IMR-90 (cell line): ENCODE results near the gene GXYLT1. TPM values are rescaled to one million over a fixed set of nuclear protein-coding genes. Genes with fewer than 3 reads are reported as not detected.

Experiments used
- ATAC-seq: fragments of 200-7000 bp; cut with Tn5 transposase; 2 replicates; pipeline ENCODE4 v1.9.1; 2020; ENCODE audit warnings: low read depth, mild to moderate bottlenecking, moderate library complexity
- BruUV-seq: library from RNA; stranded (reverse); fragments of 400-500 nt; replicated peaks from 2 replicates; lab custom pipeline; 2021; lab: Mats Ljungman, UMichigan
- CTCF ChIA-PET: fragments of 300-600 bp; formaldehyde crosslinking; extraction: SDS; loops from one replicate; lab custom pipeline; 2021; ENCODE audit warnings: antibody characterized with exemption; lab: Yijun Ruan, JAX
- POLR2A ChIA-PET: fragments of 300-600 bp; sonication (Branson Sonifier 250); formaldehyde crosslinking; loops from one replicate; lab custom pipeline; 2022; ENCODE audit warnings: antibody characterized with exemption; ENCODE audit not compliant: unreplicated experiment; lab: Charles Lee
- DNase-seq: peaks from one replicate; pipeline ENCODE4 v3.0.0; 2013
- H2AFZ ChIP-seq: replicated peaks from 2 replicates; pipeline ENCODE3; 2013; ENCODE audit warnings: low read length, mild to moderate bottlenecking; ENCODE audit not compliant: poor library complexity
- H2AK5ac ChIP-seq: 2 replicates; pipeline ENCODE4 v1.6.1; 2013; ENCODE audit warnings: low read depth, low read length, inconsistent platforms
- H2AK9ac ChIP-seq: replicated peaks from 2 replicates; pipeline ENCODE3; 2013; ENCODE audit warnings: mild to moderate bottlenecking, low read depth, low read length, moderate library complexity; ENCODE audit not compliant: poor library complexity
- H2BK120ac ChIP-seq: 2 replicates; pipeline ENCODE4 v1.6.1; 2013; ENCODE audit warnings: low read depth, low read length, inconsistent platforms
- H2BK15ac ChIP-seq: 3 replicates; pipeline ENCODE4 v1.6.1; 2013; ENCODE audit warnings: low read depth, low read length, inconsistent platforms
- H2BK20ac ChIP-seq: 2 replicates; pipeline ENCODE4 v1.6.1; 2013; ENCODE audit warnings: low read depth, mild to moderate bottlenecking, inconsistent platforms, low read length, moderate library complexity
- H2BK5ac ChIP-seq: 2 replicates; pipeline ENCODE4 v1.6.1; 2013; ENCODE audit warnings: mild to moderate bottlenecking, low read depth, low read length, inconsistent platforms; ENCODE audit not compliant: poor library complexity, severe bottlenecking
- H3K14ac ChIP-seq: replicated peaks from 2 replicates; pipeline ENCODE4 v1.6.1; 2013; ENCODE audit warnings: low read depth, low read length, inconsistent platforms
- H3K18ac ChIP-seq: 2 replicates; pipeline ENCODE4 v1.6.1; 2013; ENCODE audit warnings: low read depth, low read length, control low read depth
- H3K23ac ChIP-seq: 2 replicates; pipeline ENCODE4 v1.6.1; 2013; ENCODE audit warnings: low read depth, low read length, inconsistent platforms
- H3K27ac ChIP-seq: 2 replicates; pipeline ENCODE4 v1.5.1; 2013; ENCODE audit warnings: mild to moderate bottlenecking, control low read depth, low read length; ENCODE audit not compliant: insufficient read depth
- H3K27me3 ChIP-seq: 2 replicates; pipeline ENCODE4 v1.6.1; 2013; ENCODE audit warnings: low read length; ENCODE audit not compliant: control insufficient read depth, insufficient read depth
- H3K36me3 ChIP-seq: 2 replicates; pipeline ENCODE4 v1.6.1; 2013; ENCODE audit warnings: low read length, mixed read lengths; ENCODE audit not compliant: control insufficient read depth, insufficient read depth
- H3K4ac ChIP-seq: 2 replicates; pipeline ENCODE4 v1.6.1; 2013; ENCODE audit warnings: low read depth, low read length, inconsistent platforms
- H3K4me1 ChIP-seq: 2 replicates; pipeline ENCODE4 v1.6.1; 2013; ENCODE audit warnings: low read length, mixed read lengths; ENCODE audit not compliant: control insufficient read depth, insufficient read depth
- H3K4me2 ChIP-seq: 2 replicates; pipeline ENCODE4 v1.6.1; 2013; ENCODE audit warnings: low read depth, mild to moderate bottlenecking, control low read depth, low read length, moderate library complexity
- H3K4me3 ChIP-seq: 2 replicates; pipeline ENCODE4 v1.5.1; 2013; ENCODE audit warnings: low read depth, mild to moderate bottlenecking, control low read depth, low read length, moderate library complexity; ENCODE audit not compliant: insufficient read depth
- H3K56ac ChIP-seq: 2 replicates; pipeline ENCODE4 v1.6.1; 2013; ENCODE audit warnings: low read length, inconsistent platforms; ENCODE audit not compliant: insufficient read depth; ENCODE audit errors: extremely low read depth
- H3K79me1 ChIP-seq, 2 experiments: 2 replicates each; pipeline ENCODE4 v1.6.1; 2013; ENCODE audit warnings: low read length in 2 of 2, inconsistent platforms in 1 of 2, low read depth in 1 of 2
- H3K9ac ChIP-seq: 2 replicates; pipeline ENCODE4 v1.6.1; 2013; ENCODE audit warnings: low read depth, low read length, control low read depth
- H3K9me1 ChIP-seq: 2 replicates; pipeline ENCODE4 v1.6.1; 2013; ENCODE audit warnings: low read length, inconsistent platforms; ENCODE audit not compliant: insufficient read depth
- H3K9me3 ChIP-seq: 2 replicates; pipeline ENCODE4 v1.6.1; 2013; ENCODE audit warnings: low read length; ENCODE audit not compliant: control insufficient read depth, insufficient read depth
- H4K20me1 ChIP-seq: 2 replicates; pipeline ENCODE4 v1.6.1; 2013; ENCODE audit warnings: low read length, inconsistent platforms; ENCODE audit not compliant: insufficient read depth
- H4K5ac ChIP-seq: 2 replicates; pipeline ENCODE4 v1.6.1; 2013; ENCODE audit warnings: mild to moderate bottlenecking, low read depth, low read length, control low read depth
- H4K8ac ChIP-seq, 2 experiments: 2 replicates each; pipeline ENCODE4 v1.6.1; 2013; ENCODE audit warnings: low read depth in 2 of 2, low read length in 2 of 2, control low read depth in 1 of 2, inconsistent platforms in 1 of 2
- H4K91ac ChIP-seq: 2 replicates; pipeline ENCODE4 v1.6.1; 2013; ENCODE audit warnings: low read depth, low read length, inconsistent platforms; ENCODE audit not compliant: insufficient read depth
- CTCF ChIP-seq: conservative IDR thresholded peaks from 2 replicates; pipeline ENCODE4 v1.5.1; 2012; ENCODE audit warnings: mild to moderate bottlenecking, low read depth, low read length, improper control_type of control experiment
- WGBS, 2 experiments: methylation state at CpG; one replicate each; pipeline versions ENCODE4 v1.1.5 to v1.1.7; 2013; ENCODE audit warnings: missing lambda C conversion rate in 2 of 2; ENCODE audit not compliant: insufficient read length in 1 of 2; ENCODE audit errors: extremely low coverage in 2 of 2; 5-methylcytosine and 5-hydroxymethylcytosine counted together
- dilution Hi-C: fragments of 300-500 bp; cut with HindIII; formaldehyde crosslinking; loops from one replicate; pipeline ENCODE4 v1.14.3; 2018; ENCODE audit warnings: low sequenced_read_pairs; ENCODE audit not compliant: unreplicated experiment
- in situ Hi-C: fragments of 300-500 bp; cut with MboI; formaldehyde crosslinking; loops from 3 replicates; pipeline ENCODE4 v1.14.3; 2019; ENCODE audit warnings: low sequenced_read_pairs, inconsistent platforms, mixed read lengths
- intact Hi-C: fragments of 100-400 bp; cut with micrococcal nuclease; formaldehyde crosslinking; loops from 2 replicates; pipeline ENCODE4 v1.10.0; 2022
- polyA plus RNA-seq, 3 experiments: library from polyadenylated mRNA; depleted of rRNA; stranded (reverse); fragments of >200 nt; gene quantifications; 2 replicates each; pipeline ENCODE4 v1.2.3, GENCODE V29; 2012; ENCODE audit warnings: low replicate concordance in 1 of 3
- total RNA-seq: library from RNA; depleted of rRNA; stranded (reverse); fragments of >200 nt; gene quantifications from 2 replicates; pipeline ENCODE4 v1.2.3, GENCODE V29; 2012

The GXYLT1 gene
- total and polyA plus RNA-seq, 2 of the 4 experiments (the other 2 are of a cell fraction) = 8.5 to 8.6 TPM

- H2AK5ac ChIP-seq = no peak overlapping the region
These were observed 39.9 kb downstream of the GXYLT1 start for GRCh38 chr12:42104784-42105183.

More at GRCh38 chr12:42104784-42105183, 39.9 kb downstream of the GXYLT1 start:
- H3K4me3 ChIP-seq = no peak overlapping the region
- H3K79me1 ChIP-seq = peaks cover 0 to 3% of the 10 kb centered on the region in 2 experiments; a peak in 2 of 4 replicates
- ChIA-PET CTCF (interaction anchor here (0.7 kb wide), 1 partner anchor 19 kb away, joined by 3 read pairs; no protein-coding TSS in a partner anchor), POLR2A (interaction anchor here (0.7 kb wide), 1 partner anchor 189 kb away, joined by 4 read pairs; no protein-coding TSS in a partner anchor)
- no peak overlapping the region for H2AK9ac ChIP-seq
- no peaks in the 10 kb centered on the region for H4K20me1 ChIP-seq
- H3K18ac ChIP-seq = no peak overlapping the region
- no peak overlapping the region for H2BK120ac ChIP-seq
- no TSS peak for BruUV-seq
- H4K91ac ChIP-seq = no peak overlapping the region
- in situ Hi-C loops (no loop called here), intact Hi-C loops (loop anchor here (1.0 kb wide), 1 partner anchor 827 kb away; no protein-coding TSS in a partner anchor), dilution Hi-C loops (no loop called here)
- H3K4me1 ChIP-seq = no peaks in the 10 kb centered on the region
- H2AFZ ChIP-seq = no peak overlapping the region
- H3K56ac ChIP-seq = no peak overlapping the region
- ATAC-seq = no peak; the same call in 1 of the 2 replicates
- H3K36me3 ChIP-seq = 0 out of 2 replicates have a peak, but pooled peaks cover 1% of the 10 kb centered on the region
- H3K9ac ChIP-seq = no peak overlapping the region
- DNase-seq = no peak
- H3K27me3 ChIP-seq = no peaks in the 10 kb centered on the region
- no peak overlapping the region for H2BK5ac ChIP-seq
- no peaks in the 10 kb centered on the region for H3K9me3 ChIP-seq
- no peak overlapping the region for H3K23ac ChIP-seq
- no peaks in the 10 kb centered on the region for H3K9me1 ChIP-seq
- H4K5ac ChIP-seq = no peak overlapping the region
- no peak overlapping the region for H4K8ac ChIP-seq
- H2BK15ac ChIP-seq = no peak overlapping the region
- no peak overlapping the region for H3K4ac ChIP-seq
- no peak for TF ChIP-seq CTCF
- no CpG with 5 or more reads among the region's 1 CpG for WGBS, 2 experiments
- no peak overlapping the region for H2BK20ac ChIP-seq
- H3K27ac ChIP-seq = no peak overlapping the region
- H3K4me2 ChIP-seq = no peak overlapping the region
- H3K14ac ChIP-seq = no peak overlapping the region
